Effector memory CD4-positive, alpha-beta T cell (primary cell): Measurements from ENCODE around the gene SMAP2.

ENCODE experiments used
- DNase-seq, 3 donors: peaks; one replicate each; pipeline ENCODE4 v3.0.0-alpha.2; 2020
- H3K27ac ChIP-seq: 2 replicates; pipeline ENCODE4 v1.7.0; 2013; ENCODE audit warnings: mild to moderate bottlenecking, low read length, moderate library complexity; ENCODE audit not compliant: insufficient read depth, poor library complexity, severe bottlenecking
- H3K27me3 ChIP-seq: replicated peaks from 2 replicates; pipeline ENCODE4 v1.7.0; 2013; ENCODE audit warnings: mild to moderate bottlenecking, low read length; ENCODE audit not compliant: insufficient read depth, control insufficient read depth, poor library complexity, severe bottlenecking
- H3K36me3 ChIP-seq: 2 replicates; pipeline ENCODE4 v1.7.0; 2013; ENCODE audit warnings: mild to moderate bottlenecking, low read length, moderate library complexity; ENCODE audit not compliant: control insufficient read depth, insufficient read depth
- H3K4me1 ChIP-seq: 2 replicates; pipeline ENCODE4 v1.7.0; 2013; ENCODE audit warnings: low read length, mild to moderate bottlenecking; ENCODE audit not compliant: control insufficient read depth, insufficient read depth, poor library complexity, severe bottlenecking
- H3K4me3 ChIP-seq: 2 replicates; pipeline ENCODE4 v1.7.0; 2013; ENCODE audit warnings: low read length, low read depth, mild to moderate bottlenecking; ENCODE audit not compliant: insufficient read depth, poor library complexity, severe bottlenecking
- H3K9me3 ChIP-seq: 2 replicates; pipeline ENCODE4 v1.7.0; 2013; ENCODE audit warnings: mild to moderate bottlenecking, low read length, moderate library complexity; ENCODE audit not compliant: control insufficient read depth

Gene SMAP2

DNA sequence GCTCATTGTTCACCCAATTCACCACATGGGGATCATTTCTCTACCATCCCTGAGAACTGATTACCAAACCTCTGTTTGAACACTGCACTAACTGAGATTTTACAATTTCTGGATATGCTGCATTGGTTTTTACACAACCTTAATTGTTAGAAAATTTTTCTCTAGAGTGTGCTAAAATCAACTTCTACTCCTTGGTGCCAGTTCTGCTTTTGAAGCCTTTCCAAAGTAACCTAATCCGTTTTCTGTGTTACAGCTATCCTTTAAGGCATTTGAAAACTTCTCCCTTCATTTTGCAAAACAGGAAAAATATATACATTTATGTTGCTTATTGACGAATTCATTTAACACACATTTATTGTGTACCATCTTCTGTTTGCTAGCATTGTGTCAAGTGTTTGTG lies 23.7 kb downstream of the SMAP2 start:
- DNase-seq = no peak
- no peaks in the 10 kb centered on the region for H3K36me3 ChIP-seq
- H3K4me1 ChIP-seq = peaks cover 68% of the 10 kb centered on the region
- no peaks in the 10 kb centered on the region for H3K9me3 ChIP-seq
- no peaks in the 10 kb centered on the region for H3K27me3 ChIP-seq
- peak overlapping the region; percentile 70 for H3K27ac ChIP-seq
- no peak overlapping the region for H3K4me3 ChIP-seq

DNA sequence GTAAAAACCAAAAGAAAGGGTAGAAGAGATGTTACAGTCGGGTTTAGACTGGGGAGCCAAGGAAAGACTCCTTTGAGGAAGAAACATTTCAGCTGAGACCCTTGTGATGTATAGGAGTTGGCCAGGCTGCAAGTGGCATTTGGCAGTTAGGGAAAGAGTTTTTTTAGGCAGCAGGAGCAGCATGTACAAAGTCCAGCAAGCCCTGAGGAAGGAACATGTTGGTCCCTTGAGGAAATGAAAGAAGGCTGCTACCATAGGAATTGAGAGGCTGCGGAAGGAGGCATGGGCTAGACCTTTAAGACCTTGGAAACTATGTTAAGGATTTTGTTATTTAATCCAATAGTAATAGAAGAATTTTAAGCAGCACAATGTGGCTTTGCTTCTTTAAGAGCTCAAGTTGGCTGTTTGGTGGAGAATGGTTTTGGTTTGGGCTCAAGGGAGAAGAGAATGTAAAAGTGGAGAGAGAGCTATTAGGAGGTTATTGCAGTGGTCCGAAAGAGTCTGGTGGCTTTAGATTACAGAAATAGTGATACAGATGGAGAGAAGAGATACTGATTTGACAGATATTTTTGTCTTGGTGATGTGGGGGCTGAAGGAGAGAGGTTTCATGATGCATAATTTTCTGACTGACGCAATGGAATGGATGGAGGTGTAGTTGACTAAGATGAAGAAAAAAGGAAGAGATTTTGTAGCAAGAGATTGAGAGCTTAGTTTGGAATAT lies 26.6 kb downstream of the SMAP2 start:
- Histone ChIP-seq H3K4me1 (peaks cover 52% of the 10 kb centered on the region), H3K27ac (no peak overlapping the region), H3K4me3 (no peak overlapping the region)

DNA sequence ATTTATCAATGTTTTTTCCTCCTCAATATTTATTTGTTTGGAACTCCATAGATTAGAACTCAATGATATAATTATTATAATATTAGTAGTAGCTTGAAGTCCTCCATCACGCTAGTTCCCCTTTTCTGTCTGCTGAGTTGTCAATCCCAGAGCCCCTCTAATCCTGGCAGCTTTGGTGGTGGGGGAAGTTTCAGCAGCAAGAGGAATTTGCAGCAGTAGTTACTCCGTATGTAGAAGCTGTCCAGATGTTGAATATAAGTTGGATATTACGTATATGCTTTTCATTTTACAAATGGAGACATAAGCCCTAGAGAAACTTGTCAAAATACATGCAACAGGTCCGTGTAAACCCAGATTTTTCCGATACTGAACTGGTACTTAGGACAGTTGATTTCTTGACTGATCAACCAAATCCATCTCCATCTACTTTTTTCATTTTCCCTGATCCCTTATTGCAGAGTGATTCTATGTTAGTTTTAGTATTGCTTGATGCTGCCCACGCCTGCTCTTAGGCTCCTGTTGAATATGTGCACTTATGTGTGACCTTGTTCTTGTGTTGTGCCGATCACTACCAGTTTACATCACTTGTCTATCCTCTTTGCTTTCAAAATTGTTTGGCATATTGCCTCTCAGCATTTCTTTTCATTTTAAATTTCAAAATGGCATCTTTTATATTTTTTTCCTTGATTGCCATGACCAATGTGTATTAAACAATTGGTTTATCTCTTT lies 28.1 kb downstream of the SMAP2 start:
- H3K36me3 ChIP-seq = peaks cover 2% of the 10 kb centered on the region

More for the DNA sequence above, 26.6 kb downstream of the SMAP2 start:
- Histone ChIP-seq H3K27me3 (no peaks in the 10 kb centered on the region), H3K9me3 (no peaks in the 10 kb centered on the region), H3K36me3 (no peaks in the 10 kb centered on the region)
- no peak for DNase-seq

DNA sequence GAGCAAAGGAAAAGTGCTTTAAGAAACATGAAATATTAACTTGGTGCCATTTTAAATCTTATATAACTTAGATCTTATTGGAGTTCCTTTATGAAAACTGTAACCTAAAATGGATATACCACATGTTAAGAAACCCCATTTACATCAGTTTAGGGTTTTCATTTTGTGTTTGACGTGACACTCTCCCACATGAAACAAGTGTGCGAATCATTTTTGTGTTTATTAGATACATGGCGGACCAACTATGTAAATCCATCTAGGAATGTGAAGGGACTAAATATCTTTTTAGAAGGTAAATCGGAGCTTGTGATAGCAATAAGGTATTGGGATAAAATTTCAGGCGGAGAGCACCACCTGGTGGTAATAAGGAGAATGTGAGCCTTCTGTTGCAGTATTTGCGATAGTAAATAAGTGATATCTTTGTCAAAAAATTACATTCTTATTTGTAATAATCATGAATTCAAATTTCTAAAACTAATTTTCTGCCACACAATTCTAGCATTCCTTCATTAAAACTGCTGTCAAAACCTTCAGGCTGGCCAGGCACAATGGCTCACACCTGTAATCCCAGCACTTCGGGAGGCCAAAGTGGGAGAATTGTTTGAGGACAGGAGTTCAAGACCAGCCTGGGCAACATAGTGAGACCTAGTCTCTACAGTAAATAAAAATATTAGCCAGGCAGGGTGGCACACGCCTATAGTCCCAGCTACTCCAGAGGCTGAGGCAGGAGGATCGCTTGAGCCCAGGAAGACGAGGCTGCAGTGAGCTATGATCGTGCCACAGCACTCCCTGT lies 31.3 kb downstream of the SMAP2 start:
- H3K27me3 ChIP-seq = no peaks in the 10 kb centered on the region
- DNase-seq = peak in 1 of 3 donors; percentile 35
- peak overlapping the region; percentile 56 for H3K27ac ChIP-seq
- peaks cover 22% of the 10 kb centered on the region for H3K4me1 ChIP-seq
- peaks cover 31% of the 10 kb centered on the region for H3K36me3 ChIP-seq
- H3K4me3 ChIP-seq = no peak overlapping the region
- no peaks in the 10 kb centered on the region for H3K9me3 ChIP-seq

More for the DNA sequence above, 28.1 kb downstream of the SMAP2 start:
- Histone ChIP-seq H3K9me3 (no peaks in the 10 kb centered on the region), H3K4me3 (no peak overlapping the region), H3K4me1 (peaks cover 39% of the 10 kb centered on the region), H3K27ac (no peak overlapping the region), H3K27me3 (no peaks in the 10 kb centered on the region)
- no peak for DNase-seq

DNA sequence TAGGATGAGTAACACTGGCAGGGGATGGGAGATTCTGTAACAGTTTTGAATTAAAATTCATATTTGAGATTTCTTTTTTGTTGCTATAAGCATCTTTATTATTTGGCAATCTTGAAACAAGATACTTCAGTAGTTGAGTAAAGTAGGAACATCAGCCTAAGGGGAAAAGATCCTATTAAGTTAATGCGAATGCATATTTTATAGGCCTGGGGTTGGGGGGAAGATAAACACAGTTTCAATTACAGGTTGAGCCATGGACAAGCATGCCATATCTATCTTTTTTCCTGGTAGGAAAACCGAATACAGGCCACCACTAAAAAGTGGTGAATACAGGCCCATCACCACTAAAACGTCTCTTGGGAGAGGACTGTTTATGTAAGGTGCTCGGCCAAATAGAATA lies 32.3 kb downstream of the SMAP2 start:
- no peak for DNase-seq
- Histone ChIP-seq H3K4me3 (no peak overlapping the region), H3K4me1 (peaks cover 13% of the 10 kb centered on the region), H3K27ac (no peak overlapping the region), H3K27me3 (no peaks in the 10 kb centered on the region), H3K36me3 (peaks cover 40% of the 10 kb centered on the region), H3K9me3 (no peaks in the 10 kb centered on the region)

DNA sequence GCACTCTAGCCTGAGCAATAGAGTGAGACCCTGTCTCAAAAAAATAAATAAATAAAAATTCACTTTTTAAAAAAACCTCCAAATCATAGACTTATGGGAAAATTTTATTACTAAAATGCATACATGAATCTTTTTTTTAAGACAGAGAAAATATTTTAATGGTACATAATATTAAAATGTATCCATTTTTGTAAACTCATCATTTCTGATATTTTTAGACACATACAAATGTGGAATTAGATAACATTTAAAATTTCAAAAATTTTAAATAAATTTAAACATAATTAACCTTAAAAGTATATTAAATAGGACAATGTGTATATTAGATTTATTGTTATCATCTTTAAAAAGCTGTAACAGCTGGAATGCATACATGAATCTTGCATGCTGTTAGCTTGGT lies 33.9 kb downstream of the SMAP2 start:
- Histone ChIP-seq H3K4me3 (no peak overlapping the region), H3K36me3 (peaks cover 49% of the 10 kb centered on the region), H3K4me1 (peaks cover 13% of the 10 kb centered on the region), H3K27ac (no peak overlapping the region), H3K27me3 (no peaks in the 10 kb centered on the region), H3K9me3 (no peaks in the 10 kb centered on the region)
- no peak for DNase-seq

DNA sequence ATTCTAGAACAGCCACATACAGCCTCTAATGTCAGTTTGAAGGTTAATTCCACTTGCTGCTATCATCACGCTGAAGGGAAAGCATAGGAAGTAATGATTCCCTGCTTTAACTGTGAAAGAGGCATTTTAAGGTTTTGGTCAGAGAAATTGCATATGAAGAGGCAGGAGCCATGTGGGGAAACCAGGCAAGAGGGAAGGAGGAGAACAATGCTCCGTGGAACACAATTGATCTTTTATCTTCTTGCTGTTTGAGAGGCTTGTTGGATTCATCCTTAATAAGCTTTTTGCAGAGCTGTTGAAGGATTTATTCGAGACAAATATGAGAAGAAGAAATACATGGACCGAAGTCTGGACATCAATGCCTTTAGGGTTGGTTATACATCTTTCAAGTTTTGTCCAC lies 35.9 kb downstream of the SMAP2 start:
- Histone ChIP-seq H3K27ac (no peak overlapping the region), H3K4me3 (no peak overlapping the region), H3K27me3 (no peaks in the 10 kb centered on the region), H3K36me3 (peaks cover 68% of the 10 kb centered on the region), H3K9me3 (no peaks in the 10 kb centered on the region), H3K4me1 (no peaks in the 10 kb centered on the region)
- DNase-seq = no peak

DNA sequence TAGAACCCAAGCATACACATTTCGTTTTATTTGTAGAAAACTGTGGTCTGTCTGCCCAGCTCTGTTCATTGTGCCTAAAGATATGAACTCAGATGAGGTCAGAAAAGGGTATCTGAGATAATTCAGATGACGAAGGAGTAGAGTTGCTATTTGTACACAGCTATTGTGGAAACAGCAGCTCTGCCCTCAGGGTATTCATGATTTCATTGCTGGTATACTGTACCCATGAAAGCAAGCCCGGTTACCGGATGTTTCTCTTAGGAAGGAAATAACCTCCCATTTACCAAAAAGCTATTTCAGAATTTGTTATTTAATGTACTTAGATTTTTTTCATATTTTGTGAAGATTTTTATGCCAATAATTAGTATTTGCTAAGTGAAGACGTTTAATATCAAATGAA lies 37.8 kb downstream of the SMAP2 start:
- Histone ChIP-seq H3K27ac (no peak overlapping the region), H3K27me3 (no peaks in the 10 kb centered on the region), H3K36me3 (peaks cover 87% of the 10 kb centered on the region), H3K9me3 (no peaks in the 10 kb centered on the region), H3K4me3 (no peak overlapping the region), H3K4me1 (no peaks in the 10 kb centered on the region)
- no peak for DNase-seq

DNA sequence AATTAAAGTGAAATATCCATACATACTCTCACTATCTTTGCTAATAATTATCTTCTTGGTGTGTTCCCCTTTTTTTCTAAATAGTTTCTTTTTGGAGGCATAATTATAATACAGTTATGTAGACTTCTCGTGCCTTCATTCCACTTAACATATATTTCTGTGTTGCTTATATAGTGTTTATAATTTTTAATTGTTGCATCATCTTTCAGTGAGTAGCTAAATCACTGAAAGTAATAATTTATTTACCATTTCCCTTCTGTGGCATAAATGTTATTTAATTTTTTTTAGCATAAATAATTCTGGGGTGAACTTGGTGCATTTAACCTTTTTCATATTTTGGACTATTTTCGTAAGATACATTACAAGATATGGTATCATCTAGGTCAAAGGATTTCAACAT lies 38.3 kb downstream of the SMAP2 start:
- Histone ChIP-seq H3K27ac (no peak overlapping the region), H3K9me3 (no peaks in the 10 kb centered on the region), H3K36me3 (peaks cover 88% of the 10 kb centered on the region), H3K4me3 (no peak overlapping the region), H3K4me1 (no peaks in the 10 kb centered on the region), H3K27me3 (no peaks in the 10 kb centered on the region)
- no peak for DNase-seq
